HG03097 (cell line): ENCODE data around the gene RPS5.

Source experiments
- ATAC-seq: cut with Tn5 transposase; IDR thresholded peaks from one replicate; pipeline ENCODE4 v1.9.1; 2021; ENCODE audit not compliant: unreplicated experiment, low FRiP score

The RPS5 gene

DNA sequence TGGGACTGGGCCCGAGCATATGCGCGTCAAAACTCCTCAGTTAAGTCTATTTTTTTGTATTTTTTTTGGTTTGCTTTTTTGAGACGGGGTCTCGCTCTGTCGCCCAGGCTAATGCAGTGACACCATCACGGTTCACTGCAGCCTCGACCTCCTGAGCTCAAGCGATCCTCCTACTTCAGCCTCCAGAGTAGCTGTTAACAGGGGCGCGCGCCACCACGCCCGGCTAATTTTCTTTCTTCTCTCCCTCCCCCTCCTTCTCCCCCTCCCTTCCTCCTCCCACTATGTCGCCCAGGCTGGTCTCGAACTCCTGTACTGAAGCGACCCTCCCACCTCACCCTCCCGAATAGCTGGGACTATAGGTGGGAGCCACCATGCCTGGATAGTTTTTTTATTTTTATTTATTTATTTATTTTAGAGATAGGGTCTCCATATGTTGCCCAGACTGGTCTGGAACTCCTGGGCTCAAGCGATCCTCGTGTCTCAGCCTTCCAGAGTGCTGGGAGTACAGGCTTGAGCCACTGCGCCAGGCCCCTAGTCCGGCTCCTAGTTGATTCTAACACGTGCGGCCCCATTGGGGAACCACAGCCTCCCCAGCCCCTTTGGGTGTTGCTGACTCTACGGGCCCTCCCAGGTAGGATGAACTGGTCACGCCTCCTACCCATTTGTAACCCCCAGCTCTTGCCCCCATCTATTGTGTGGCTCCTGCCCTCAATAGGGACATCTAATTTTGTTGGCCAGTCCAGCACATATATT lies 5.4 kb upstream of the RPS5 start:
- no peak for ATAC-seq

- ATAC-seq: no peak
These were observed 4.0 kb upstream of the RPS5 start for GRCh38 chr19:58382997-58383603.

- no peak for ATAC-seq
These were observed 1.7 kb upstream of the RPS5 start for GRCh38 chr19:58385313-58385890.

- no peak for ATAC-seq
These were observed 1.0 kb upstream of the RPS5 start for GRCh38 chr19:58385891-58386575.

- no peak for ATAC-seq
These were observed 487 bp downstream of the RPS5 start for GRCh38 chr19:58387338-58388174.

GRCh38 chr19:58388175-58388526 lies 1.1 kb downstream of the RPS5 start:
- no peak for ATAC-seq

- ATAC-seq: no peak
These were observed 6.1 kb downstream of the RPS5 start for GRCh38 chr19:58392945-58393724.

GRCh38 chr19:58393725-58394033 lies 6.6 kb downstream of the RPS5 start:
- no peak for ATAC-seq

DNA sequence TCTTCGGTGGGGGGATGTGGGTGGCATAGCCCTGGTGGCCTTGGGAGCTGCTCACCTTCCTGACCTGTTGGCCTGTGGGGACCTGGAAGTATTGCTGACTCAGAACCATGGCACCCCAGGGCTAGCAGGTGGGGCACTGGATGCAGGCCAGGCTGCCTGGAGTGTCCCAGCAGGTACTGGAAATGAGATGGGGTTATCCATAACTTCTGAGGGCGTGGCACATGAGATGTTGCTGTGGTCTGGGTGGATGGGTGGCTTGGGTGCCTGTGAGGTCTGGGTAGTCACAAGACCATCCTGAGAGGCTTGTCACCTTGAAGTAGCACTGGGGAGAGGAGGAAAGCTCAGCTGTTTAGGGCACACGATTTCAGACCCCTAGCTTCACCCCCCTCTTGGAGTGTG lies 7.8 kb downstream of the RPS5 start:
- ATAC-seq: no peak

GRCh38 chr19:58395220-58395978 lies 8.3 kb downstream of the RPS5 start, which contains the start of gene RNF225:
RNF225 (plus strand) TSS chr19:58395656; CDS start chr19:58396090, 434 bp downstream.
- ATAC-seq: no peak

- ATAC-seq: no peak
These were observed 9.0 kb downstream of the RPS5 start for GRCh38 chr19:58395979-58396627.

DNA sequence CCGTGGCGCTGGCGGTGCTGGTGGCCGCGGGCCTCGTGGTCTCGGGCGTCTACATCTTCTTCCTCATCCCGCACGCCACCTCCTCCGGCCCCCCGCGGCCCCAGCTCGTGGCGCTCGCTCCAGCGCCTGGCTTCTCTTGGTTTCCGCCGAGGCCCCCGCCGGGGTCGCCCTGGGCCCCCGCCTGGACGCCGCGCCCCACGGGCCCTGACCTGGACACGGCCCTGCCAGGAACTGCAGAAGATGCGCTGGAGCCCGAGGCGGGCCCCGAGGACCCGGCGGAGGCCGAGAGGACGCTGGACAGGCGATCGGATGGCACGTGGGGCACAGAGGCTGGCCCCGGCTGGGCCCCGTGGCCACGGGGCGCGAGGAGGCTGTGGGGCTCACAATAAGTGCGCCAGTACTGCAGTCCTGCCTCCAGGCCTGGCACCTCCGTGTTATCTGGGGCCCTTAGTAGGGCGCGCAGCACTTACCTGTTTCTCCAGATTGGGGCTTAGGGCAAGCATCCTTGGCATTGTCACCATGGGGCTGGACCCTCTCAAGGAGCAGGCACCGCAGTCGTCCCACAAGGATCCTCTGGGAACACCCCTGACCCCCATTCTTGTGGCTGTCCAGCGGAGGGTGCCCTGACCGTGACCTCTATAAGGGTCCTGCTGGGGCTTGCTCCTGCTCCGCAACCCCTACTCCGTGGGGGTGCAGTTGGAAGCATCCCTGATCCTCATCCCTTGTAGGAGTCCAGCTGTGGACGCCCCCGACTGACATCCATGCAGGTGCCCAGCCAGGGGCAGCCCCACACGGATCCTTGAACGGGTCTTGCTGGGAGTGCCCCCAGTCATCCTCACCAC lies 9.8 kb downstream of the RPS5 start:
- no peak for ATAC-seq

DNA sequence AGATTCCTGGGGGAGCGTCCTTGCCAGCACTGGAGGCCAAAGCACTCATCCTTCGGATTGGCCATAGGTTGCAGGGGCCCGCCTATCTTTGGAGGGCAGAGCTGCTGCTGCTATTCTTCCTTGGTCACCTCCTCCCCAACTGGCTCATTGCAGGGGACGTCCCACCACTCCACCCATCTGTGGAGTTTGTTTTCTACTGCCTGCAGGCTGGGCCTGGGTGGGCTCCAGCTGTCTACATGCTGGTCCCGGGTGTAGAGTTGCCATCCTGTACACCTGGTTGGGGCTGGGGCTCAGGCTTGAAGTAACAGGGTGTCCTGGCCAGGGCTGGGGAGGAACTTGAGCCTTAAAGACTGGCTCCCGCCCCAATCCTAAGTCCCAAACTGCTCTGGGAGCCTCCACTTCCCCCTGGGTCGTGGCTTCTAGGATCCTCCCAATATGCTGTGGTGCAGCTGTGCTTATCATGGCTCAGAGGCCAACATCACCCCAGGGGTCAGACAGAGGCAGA lies 10.5 kb downstream of the RPS5 start:
- no peak for ATAC-seq

DNA sequence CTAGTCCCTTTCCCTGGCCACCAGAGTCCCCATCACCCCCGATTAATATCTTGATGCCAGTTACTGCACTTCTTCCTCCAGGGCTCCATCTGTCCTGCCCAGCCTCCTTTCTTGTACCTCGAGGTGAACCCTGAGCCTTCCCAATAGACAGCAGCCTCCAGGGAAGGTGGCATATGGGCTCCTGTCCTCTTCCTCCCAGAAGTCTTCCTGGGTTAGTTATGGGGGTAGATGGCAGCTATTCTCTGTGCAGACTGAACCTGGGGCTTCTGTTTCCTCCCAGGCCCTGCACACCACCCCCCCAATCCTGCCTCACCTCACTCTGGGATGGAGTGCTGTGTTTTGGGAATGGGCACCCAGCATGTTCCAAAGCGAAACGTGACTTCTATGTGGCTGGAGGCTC lies 11.0 kb downstream of the RPS5 start:
- ATAC-seq: no peak

GRCh38 chr19:58398545-58398944 lies 11.5 kb downstream of the RPS5 start:
- ATAC-seq: no peak

DNA sequence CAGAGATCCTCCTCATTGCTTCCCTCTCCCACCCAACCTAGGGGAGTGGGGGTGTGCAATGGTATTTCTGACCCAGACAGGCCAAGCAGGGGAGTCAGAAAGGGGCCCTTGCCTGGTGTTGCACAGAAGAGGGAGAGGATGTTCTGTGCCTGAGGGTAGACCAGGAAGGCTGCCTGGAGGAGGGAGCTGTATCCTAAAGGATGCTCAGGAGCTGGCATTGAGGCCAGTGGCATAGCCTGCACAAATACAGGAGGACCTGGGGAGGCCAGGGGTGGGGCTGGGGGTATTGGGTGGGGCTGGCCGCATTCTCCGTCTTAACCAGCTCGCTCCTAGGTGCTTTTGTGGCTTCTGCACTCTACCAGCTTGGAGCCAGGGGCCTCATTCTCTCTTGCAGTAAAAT lies 12.8 kb downstream of the RPS5 start:
- ATAC-seq: no peak

DNA sequence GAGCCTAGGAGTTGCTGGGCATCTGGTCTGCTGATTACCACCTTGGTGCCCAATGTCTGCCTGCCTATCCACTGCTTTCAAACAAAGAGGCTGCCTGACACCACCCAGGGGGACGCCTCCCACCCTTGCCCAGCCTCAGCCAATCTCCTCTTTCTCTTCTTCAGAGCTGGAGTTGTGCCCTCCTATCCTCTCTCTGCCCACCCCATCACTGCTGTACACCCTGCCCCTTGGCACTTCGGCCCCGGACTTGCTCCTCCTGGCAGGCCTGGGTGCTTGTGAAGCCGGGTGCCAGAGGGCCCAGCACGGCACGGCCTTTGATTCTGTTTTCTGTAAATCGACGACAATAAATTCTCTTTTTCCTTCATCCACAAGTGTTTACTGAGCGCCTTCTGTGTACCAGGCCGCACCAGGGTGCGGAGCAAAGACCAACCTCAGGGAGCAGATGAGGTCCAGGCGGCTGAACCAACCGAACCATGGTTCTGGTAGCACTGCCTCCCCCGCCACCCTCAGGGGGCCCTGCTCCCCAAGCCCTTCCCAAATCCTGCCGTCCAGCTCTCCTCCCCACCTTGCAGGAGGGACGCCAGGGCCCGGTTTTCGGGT lies 13.3 kb downstream of the RPS5 start:
- no peak for ATAC-seq
